DOHH2 (cell line): ENCODE measurements around the gene RUFY1.
"Not testable (repeated sequence)": the region's sequence is repeated elsewhere in the genome, so short reads cannot be mapped to it uniquely, and the experiment has no call there.

Experiments used
- CTCF ChIP-seq: fragments of 200-600 bp; sonication (generic); IDR thresholded peaks from one replicate; pipeline ENCODE4 v1.5.1; 2014; ENCODE audit warnings: antibody characterized with exemption, mild to moderate bottlenecking, low read depth, low read length; ENCODE audit not compliant: poor library complexity, severe bottlenecking
- EZH2phosphoT487 ChIP-seq: fragments of 200-600 bp; sonication (generic); IDR thresholded peaks from 2 replicates; pipeline ENCODE4 v1.6.1; 2017; ENCODE audit warnings: borderline replicate concordance, mild to moderate bottlenecking, antibody characterized with exemption, low read length, moderate library complexity, mixed read lengths

- TF ChIP-seq CTCF, EZH2phosphoT487: not testable (repeated sequence)
Observed at GRCh38 chr5:179649166-179649703, 98.9 kb downstream of the RUFY1 start.
